HG02885 (cell line): ENCODE measurements around the gene NME3.

Experiments
- ATAC-seq: cut with Tn5 transposase; IDR thresholded peaks from one replicate; pipeline ENCODE4 v1.9.1; 2021; ENCODE audit warnings: mild to moderate bottlenecking; ENCODE audit not compliant: unreplicated experiment, poor library complexity

NME3 gene

DNA sequence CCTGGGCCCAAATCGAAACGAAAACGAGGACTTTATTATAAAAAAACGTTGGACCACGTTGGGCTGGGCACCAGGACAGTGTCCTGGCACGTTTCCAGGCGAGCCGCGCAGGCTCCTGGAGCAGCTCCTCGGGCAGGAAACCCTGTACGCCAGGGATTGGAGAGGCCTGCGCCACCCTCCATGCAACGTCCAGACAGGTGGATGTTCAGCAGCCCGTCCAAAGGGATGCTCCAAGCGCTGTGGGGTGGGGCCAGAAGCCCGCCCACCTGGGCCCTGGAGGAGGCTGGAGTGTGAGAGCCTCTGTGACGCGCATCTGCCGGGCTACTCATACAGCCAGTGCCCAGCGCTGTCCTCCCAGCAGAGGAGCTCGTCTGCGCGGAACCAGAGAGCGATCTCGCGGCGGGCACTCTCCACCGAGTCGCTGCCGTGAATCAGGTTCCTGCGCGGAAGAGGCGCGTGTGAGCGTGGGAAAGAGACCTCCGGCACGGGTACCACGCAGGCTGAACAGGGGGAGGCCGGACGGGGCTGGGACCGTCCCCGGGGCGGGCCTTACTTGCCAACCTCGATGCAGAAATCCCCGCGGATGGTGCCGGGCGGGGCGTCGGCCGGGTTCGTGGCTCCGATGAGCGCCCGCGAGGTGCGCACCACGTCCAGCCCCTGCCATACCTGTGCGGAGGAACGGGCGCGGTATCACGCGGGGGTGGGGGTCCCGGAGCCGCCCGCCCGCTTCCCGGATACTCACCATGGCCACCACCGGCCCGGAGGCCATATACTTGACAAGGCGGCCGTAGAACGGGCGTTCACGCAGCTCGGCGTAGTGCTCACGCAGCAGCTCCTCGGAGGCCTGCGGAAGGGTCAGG lies 785 bp downstream of the NME3 start:
- no peak for ATAC-seq

DNA sequence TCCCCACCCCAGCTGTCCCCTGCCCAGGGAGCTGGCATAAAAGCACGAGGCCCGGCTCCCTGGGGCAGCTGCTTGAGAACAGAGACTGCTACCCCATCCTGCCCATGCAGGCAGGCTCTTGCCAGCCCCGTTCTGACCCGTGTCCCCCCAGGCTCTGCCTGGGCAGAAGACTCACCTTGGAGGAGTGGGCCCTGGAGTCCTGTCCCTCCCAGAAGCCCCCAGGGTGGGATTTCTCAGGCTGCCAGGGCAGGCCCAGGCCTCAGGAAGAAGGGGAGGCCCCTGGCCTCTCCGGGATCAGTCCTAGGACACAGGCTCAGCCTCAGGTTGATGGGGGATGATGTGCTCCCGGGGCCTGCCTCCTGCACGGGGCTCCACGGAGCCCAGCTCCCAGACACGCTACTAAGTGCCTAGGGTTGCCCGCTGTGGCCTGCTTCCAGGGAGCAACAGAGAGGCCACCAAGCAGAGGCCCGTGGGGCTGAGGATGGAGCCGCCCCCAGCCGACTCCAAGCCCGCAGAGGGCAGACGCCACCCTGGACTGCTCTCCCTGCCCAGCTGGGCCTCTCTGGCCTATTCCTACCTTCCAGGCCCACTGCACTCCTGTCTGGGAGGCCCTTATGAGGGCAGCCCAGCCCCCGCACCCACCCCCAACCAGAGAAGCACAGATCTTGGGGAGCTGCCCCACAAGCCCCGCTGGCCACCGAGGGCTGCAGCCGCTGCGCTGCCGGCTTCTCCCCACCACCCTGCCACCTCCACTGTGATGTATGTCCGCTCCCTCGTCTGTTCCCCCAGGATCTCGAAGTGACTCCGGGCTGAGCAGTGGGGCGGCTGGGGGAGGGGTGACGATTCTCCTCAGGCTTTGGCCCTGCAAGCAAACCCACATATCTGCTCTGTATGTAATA lies 1.7 kb downstream of the NME3 start:
- ATAC-seq, result no peak

DNA sequence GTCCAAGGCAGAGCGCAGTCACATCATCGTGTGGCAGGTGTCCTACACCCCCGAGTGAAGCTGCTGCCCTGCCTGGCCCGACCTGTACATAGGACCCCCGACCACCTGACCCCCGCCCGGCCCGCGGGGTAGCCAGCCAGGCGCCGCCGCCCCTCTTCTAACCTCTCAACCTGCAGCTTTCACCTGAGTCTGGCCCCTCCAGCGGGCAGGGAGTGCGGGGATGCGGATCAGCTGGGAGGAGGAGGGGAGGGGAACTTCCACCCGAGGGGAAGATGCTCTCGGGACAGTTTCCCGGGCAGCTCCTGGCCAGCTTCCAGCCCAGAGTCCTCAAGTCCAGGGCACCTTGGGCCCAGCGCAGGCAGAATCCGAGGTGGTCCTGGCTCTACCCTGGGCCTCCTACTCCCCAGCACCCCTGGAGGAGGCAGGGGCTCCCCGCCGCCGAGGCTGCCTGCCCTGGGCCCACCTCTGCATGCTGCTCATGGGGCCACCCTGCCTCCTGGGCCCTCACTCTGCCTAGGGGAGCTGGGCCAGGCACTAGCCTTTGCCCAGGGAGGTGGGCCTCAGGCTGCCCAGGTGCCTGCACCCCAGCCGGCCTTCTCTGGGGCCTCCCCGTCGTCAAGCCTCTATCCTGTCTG lies 2.5 kb downstream of the NME3 start:
- no peak for ATAC-seq

DNA sequence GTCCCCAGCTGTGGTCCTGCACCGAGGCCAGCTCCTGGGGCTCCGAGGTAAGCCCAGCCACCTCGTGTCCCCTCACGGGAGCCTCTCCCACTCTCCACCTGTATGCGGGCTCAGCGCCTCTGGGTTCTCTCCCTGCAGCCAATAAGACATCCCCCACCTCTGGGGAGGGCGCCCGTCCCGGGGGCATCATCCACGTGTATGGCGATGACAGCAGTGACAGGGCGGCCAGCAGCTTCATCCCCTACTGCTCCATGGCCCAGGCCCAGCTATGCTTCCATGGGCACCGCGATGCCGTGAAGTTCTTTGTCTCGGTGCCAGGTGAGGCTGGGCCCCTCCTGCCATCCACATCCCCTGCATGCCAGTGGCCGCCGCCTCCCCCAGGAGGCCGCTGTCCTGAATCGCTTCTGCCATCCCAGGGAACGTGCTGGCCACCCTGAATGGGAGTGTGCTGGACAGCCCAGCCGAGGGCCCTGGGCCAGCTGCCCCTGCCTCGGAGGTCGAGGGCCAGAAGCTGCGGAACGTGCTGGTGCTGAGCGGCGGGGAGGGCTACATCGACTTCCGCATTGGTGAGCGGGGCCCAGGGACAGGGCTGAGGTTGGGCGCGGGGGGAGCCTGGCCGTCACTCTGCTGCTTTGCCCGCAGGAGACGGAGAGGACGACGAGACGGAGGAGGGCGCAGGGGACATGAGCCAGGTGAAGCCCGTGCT lies 3.1 kb downstream of the NME3 start:
- no peak for ATAC-seq

DNA sequence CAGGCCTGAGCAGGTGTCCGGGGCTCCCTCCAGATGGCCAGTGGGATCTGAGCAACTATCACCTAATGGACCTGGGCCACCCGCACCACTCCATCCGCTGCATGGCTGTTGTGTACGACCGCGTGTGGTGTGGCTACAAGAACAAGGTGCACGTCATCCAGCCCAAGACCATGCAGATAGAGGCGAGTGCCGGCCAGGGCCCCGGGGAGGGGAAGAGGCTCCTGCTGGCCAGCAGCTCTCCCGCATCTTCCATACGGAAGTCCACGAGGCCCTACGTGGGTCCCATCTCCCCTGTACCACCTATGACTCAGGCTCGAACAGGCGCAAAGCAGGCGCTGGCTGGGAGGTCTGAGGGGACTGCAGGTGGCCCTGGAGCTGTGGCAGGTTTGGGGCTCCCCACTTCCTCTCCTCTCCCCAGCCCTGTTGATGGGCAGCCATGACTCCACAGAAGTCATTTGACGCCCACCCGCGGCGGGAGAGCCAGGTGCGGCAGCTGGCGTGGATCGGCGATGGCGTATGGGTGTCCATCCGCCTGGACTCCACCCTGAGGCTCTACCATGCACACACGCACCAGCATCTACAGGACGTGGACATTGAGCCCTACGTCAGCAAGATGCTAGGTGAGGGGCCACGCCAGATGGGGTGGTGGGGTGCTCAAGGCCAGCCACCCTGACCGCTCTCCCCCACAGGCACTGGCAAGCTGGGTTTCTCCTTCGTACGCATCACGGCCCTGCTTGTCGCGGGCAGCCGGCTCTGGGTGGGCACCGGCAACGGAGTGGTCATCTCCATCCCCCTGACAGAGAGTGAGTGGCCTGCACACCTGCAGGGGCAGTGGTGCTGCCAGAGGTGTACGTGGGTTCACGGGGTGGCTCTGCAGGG lies 4.0 kb downstream of the NME3 start:
- ATAC-seq, result no peak

DNA sequence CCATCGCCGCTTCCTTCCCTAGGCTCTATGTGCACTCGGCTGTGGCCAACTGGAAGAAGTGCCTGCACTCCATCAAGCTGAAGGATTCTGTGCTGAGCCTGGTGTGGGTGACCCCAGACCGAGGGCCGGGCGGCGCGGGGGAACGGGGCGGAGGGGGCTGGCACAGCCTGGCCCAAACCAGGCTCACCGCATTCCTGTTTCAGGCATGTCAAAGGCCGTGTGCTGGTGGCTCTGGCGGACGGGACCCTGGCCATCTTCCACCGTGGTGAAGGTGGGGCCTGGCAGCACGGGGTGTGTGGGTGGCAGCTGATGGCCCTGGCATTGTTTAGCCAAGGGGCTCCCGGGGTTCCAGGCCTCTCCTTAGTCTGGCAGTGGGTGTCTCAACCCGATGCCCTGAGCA lies 4.6 kb downstream of the NME3 start:
- no peak for ATAC-seq

DNA sequence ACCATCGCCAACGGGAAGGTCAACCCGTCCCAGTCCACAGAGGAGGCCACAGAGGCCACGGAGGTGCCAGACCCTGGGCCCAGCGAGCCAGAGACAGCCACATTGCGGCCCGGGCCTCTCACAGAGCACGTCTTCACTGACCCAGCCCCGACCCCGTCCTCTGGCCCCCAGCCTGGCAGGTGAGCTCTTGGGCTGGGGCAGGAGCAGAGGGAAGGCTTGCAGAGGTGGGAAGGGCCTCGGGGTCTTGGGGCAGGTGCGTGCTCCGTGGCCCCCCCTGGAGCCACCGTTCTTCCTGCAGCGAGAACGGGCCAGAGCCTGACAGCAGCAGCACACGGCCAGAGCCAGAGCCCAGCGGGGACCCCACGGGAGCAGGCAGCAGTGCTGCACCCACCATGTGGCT lies 5.1 kb downstream of the NME3 start:
- ATAC-seq, result no peak

DNA sequence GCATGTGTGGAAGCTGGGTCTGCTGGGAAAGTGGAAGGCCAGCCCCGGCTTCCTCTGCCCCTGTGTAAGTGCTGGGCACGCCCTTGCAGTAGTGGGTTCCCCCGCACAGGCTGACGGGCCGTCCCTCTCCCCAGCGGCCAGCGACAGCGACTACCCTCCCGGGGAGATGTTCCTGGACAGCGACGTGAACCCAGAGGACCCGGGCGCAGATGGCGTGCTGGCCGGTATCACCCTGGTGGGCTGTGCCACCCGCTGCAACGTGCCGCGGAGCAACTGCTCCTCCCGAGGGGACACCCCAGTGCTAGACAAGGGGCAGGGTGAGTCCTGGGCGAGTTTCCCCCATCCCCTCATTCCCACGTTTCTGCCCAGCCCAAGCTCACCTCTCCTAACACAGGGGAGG lies 5.5 kb downstream of the NME3 start:
- ATAC-seq, result no peak

DNA sequence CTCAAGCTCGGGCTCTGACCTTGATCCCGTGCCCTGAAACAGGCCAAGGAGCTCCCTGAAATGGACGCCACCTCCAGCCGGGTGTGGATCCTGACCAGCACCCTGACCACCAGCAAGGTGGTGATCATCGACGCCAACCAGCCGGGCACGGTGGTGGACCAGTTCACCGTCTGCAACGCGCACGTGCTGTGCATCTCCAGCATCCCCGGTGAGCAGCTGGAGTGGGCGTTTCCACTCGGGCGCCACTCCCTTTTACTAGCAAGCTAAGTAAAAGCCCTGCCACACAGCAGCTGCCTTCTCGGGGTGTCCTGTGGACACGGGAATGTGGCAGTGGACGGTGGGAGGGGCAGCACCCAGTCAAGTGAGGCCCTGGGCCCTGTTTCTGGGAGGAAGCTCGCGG lies 6.4 kb downstream of the NME3 start:
- no peak for ATAC-seq

DNA sequence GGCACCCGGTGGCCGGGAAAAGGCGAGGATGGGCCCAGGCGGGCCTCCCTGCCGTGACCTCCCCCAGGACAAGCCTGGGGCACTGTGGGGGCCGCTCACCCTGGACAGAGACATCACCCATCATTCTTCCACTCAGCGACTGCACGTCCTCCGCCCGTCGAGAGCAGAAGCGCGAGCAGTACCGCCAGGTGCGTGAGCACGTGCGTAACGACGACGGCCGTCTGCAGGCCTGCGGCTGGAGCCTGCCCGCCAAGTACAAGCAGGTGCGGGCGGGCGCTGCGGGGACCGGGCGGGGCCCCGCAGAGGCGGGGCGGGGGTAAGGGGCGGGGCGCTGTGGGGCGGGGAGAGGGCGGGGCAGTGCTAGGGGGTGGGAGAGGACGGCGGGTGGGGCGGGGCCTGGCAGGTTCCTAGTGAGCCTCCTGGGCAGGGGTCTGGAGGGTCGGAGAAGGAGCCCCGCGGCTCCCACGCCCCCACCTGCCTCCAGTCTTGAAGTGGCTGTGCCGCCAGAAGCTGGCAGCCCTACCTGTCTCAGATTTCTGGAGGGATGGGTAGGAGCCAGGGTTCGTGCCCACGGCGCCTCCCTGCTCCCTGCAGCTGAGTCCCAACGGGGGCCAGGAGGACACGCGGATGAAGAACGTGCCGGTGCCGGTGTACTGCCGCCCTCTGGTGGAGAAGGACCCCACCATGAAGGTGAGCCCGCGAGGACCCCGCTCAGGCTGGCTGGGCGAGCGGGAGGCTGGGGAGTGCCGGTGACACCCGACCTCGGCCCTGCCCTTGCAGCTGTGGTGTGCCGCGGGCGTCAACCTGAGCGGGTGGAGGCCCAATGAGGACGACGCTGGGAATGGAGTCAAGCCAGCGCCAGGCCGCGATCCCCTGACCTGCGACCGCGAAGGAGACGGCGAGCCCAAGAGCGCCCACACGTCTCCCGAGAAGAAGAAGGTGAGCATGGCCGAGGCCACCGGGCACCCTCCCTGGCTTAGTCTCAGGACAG lies 7.5 kb downstream of the NME3 start:
- no peak for ATAC-seq

DNA sequence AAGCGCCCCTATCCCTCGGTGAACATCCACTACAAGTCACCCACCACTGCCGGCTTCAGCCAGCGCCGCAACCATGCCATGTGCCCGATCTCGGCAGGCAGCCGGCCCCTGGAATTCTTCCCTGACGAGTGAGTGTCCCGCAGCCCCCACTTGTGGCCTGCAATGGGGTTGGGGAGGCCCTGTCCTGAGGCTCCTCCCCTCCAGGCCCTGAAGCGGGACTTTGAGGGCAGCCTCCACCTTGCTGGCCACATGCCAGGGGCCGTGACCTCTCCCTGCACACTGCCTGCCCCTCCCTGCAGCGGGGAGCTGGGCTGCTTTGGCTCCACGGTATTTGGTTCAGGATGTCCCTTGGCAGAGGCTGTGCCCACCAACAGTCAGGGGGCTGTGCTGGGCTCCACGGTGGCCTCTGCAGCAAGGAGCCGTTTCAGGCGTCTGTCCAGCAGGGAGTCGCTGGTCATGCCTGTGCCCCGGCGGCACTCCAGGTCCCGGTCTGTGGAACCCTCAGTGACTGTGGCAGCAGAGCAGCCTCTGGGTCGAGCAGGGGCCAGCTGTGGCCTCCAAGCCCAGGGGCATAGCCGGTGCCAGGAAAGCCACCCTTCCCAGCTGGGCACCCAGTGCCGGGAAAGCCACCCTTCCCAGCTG lies 8.3 kb downstream of the NME3 start:
- no peak for ATAC-seq

DNA sequence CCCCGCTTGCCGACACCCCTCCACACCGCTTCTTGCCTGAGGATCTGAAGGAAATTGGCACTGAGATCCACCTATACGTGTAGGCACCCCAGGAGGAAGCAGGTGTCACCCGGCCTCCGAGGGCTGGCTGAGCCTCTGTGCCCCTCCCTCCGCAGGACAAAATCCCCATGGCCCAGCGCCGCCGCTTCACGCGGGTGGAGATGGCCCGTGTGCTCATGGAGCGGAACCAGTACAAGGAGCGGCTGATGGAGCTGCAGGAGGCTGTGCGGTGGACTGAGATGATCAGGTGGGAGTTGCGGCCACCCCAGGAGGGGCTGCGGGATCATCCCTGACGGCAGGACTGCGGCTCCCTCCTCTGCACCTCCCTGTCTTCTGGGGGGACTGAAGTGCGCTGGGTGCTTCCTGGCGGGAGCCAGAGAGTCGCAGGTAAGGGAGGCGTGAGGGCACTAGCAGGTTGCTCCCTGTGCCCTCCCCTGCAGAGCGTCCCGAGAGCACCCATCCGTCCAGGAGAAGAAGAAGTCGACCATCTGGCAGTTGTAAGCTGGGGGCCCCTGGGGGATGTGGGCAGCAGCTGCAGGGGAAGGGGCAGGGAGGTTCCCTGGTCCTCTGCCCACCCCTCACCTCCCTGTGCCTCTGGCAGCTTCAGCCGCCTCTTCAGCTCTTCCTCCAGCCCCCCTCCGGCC lies 9.0 kb downstream of the NME3 start:
- no peak for ATAC-seq

DNA sequence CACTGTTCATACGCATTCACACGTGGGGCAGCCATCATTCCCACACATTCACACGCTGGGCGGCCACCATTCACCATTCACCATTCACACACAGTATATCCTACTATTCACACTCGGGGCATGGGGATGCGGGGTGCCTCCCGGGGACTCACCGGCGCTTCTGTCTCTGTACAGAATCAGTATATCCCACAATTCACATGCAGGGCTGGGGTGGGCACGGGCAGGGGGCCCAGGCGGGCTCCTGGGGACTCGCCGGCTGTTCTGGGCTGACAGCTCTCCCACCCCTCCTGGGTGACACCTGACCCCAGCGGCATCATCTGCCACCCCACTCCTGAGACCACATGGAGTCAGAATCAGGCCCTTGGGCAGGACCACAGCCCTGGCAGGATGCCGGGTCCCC lies 9.6 kb downstream of the NME3 start:
- ATAC-seq, result no peak

DNA sequence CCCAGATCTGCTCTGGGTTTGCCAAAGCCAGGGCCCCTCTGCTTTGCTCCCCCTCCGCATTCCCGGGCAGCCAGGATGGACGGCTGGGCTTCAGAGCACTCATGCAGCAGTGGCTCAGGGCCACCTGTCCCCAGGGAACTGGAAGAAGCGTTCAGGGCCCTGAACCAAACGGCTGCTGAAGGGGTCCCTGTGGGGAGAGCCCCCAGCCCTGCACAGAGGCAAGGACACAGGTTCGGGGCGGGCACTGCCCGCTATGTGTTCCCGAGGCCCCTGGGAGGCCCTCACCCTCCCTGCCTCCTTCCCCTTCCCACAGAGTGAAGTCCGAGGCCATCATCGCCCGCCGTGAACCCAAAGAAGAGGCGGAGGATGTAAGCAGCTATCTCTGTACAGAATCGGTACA lies 10.4 kb downstream of the NME3 start:
- ATAC-seq, result no peak

DNA sequence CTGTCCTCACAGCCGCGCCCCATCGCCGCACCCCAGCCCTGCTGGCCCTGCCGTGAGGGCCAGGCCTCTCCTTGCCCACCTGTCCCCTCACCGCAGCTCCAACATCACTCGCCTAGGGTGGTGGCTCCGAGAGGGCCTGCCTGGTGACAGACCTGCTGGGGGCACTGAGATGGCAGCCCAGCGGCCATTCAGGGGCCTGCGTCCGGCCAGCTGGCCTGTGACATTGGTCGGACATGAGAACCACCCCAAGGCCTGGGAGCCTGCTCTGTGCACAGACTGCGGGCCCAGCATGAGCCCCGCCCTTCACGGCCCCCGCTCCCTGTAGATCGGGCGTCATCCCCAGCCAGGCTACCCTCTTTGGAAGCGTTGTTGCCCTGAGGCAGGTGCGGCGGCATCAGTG lies 11.8 kb downstream of the NME3 start:
- ATAC-seq, result no peak

DNA sequence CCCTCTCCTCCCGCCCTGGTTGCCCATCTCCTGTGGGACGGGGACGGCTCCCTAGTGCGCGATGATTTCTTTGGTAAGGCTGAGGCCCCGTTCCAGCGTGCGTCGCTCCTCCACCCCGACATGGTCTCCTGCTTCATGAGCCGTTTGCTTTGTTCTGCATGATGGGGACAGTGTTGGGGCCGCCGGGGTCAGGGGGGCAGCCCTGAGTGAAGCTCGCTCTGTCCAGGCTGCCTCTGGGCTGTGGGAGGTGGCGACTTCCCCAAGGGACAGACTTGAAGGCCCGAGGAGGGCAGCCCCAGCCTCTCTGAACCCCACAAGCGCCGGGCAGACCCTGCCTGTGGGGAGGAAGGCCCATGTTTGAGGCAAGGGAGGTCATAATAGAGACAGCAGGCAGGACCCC lies 12.4 kb downstream of the NME3 start:
- no peak for ATAC-seq

DNA sequence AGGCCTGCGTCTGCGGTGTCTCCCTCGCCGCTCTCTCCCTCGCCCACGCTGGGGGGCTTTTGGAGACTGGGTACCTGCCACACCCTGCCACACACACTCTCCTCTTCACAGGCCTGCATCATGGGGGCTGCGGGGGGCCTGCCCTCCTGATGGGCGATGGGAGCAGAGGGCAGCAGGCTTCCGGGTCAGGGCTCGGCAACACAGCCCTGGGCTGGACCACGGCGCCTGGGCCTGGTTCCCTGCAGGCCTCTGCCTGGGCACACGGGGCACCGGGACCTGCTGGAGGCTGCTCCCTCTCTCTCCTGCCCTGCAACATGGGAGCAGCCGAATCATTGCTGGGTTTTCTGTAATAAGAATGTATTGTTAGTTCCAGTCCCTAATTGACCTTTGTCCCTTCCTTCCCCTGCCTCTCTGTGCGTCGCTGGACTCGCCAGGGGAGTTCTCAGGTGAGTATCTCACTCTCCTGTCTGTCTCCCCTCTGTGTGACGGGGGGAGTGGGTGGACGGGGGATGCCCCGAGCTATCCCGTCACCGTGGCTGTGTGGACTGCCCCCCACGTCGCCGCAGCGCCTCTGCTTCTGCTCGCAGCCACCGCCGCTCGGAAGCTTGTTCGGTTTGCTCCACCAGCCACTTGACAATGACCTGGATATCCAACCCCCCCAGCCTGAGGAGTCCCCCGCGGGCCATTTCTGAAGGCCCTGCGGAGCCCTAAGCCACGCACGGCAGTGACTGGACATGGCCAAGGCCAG lies 13.5 kb downstream of the NME3 start:
- ATAC-seq, result no peak
